GM21528 (cell line): ENCODE results near the gene HDAC11.

Experiments
- ATAC-seq: cut with Tn5 transposase; IDR thresholded peaks from one replicate; pipeline ENCODE4 v1.9.1; 2021; ENCODE audit warnings: mild to moderate bottlenecking, moderate library complexity; ENCODE audit not compliant: unreplicated experiment, low FRiP score

HDAC11 gene

DNA sequence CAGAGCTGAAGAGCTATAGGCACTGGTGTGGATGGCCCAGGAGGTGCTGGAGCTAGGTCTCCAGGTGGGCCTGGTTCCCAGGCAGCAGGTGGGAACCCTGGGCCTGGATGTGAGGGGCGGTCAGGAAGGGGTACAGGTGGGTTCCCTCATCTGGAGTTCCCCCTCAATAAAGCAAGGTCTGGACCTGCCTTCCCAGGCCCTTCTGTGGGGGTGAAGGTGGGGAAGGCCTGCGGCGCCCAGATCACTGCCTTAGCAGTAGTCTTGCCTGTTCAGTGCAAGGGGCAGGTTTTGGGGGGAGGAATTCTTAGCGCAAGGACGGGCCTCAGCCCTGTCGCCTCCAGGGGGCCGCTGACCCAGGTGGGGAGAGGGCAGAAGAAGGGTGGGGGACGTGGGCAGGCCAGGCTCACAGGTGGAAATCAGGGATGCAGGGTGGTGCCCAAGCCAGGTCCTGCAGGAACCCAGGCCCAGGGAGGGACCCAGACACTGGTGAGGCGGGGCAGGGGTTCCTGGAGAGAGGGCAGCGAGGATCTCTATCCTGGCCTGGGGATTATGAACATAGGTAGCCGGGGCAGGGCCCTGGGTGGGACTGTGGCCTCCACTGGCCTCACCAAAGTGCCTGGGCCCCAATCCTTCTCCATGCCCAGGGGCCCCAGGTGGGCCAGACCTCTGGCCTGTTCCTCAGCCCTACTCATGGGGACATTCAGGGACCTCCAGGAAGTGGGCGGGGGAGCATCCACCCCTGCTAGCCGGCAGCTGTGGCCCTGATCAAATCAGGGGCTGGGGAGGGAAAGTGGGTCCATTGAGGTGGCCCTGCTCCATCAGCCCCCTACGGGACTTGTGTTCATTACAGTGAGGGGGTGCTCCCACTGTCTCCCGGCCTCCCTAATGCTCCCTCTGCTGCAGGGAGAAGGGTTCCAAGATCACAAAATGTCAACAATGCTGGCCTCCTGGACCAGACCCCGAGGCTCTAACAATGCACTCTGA lies 25.3 kb downstream of the HDAC11 start:
- ATAC-seq = no peak

DNA sequence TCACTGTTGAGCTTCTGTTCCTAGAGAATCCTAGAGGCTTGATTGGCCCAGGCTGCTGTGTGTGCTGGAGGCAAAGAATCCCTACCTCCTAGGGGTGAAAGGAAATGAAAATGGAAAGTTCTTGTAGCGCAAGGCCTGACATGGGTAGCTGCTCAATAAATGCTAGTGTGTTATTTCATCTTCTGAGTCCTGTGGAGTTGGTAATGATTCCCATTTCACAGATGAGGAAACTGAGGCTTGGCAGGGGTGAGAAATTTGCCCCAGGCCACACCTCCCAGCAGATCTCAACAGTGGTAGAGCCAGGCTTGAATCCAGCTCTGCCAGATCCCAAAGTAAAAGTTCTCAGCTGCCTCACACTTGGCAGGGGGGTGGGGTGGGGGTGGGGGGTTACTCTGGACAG lies 26.1 kb downstream of the HDAC11 start:
- no peak for ATAC-seq

DNA sequence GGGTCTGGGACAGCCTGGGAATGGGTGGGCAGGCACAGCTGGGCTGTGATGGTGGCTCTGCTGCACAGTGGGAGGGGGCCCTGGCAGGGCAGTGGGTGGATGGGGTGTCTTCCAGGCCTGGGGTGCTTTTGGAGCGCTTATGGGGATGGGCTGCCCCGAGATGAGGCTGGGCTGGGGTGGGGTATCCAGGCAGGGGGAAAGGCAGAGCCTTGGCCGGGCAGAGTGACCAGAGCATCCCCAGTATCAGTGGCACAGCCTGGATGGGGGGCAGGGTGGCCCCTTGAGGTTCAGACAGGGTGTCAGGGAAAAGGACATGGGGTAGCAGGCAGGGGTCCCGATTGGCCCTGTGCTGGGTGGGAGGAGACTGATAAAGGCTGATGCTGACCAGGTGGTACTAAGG lies 26.6 kb downstream of the HDAC11 start:
- no peak for ATAC-seq

DNA sequence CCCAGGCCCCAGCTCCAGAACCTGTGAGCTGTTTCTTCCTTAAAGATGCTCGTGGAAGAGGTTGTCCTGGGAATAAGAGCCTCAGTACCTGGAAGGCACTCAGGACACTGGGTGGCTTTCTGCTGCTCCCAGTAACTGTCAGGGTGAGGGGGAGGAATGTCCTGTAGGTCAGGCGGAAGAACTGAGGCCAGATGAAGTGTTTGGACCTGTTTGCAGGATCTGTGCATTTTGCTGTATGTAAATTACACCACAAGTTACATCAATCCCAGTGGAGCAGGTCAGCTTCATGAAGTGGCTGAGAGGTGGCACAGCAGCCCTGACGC lies 27.1 kb downstream of the HDAC11 start:
- ATAC-seq = no peak

DNA sequence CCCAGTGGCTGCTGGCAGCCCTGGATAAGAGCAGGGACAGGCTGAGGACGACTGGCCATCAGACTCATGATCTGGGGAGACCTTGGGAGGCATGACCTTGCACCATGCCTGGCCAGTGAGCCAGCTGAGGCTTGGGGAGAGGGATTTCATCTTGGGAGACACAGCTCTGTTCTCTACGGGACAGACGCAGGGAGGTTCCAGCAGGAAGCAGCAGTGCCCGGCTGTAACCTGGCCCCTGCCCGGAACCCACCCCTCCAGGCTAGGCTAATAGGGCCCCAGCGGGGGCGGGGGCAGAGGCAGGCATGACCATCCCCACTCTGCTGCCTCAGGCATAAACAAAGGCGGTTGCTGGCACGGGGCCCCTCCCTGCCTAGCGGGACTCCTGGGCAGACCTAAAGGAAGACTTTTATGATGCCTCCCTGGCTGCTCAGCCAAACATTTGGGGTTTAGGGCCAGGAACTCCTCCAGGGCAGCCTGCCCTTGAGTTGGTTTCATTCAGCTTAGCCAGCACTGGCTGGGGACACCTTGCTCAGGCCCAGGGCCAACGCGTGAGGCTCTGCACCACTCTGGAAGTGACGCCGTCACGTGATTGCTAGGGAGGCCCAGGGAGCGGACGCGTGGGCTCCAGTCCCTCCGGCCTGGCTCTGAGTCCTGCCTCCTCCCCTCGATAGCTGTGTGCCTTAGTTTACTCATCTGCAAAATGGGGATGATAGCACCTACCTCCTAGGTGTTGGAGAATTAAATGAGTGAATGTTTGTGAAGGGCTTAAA lies 27.6 kb downstream of the HDAC11 start:
- ATAC-seq = no peak

DNA sequence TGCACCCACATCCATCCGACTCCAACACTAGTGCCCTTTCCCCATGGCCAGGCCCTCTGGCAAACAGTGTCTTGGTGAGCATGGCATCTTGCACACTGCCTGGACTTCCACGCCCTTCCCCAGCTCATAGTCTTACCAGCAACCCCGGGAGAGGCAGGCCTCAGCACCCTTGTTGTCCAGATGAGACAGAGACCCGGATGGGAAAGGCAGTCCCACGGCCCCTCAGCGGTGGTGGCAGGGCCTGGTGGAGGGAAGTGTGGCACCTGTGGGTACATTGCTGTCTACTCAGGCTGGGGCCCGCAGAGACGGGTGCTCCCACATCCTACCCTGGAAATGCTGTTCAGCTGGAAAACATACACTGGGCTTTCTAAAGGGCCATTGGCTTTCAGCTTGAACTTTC lies 28.4 kb downstream of the HDAC11 start:
- no peak for ATAC-seq

DNA sequence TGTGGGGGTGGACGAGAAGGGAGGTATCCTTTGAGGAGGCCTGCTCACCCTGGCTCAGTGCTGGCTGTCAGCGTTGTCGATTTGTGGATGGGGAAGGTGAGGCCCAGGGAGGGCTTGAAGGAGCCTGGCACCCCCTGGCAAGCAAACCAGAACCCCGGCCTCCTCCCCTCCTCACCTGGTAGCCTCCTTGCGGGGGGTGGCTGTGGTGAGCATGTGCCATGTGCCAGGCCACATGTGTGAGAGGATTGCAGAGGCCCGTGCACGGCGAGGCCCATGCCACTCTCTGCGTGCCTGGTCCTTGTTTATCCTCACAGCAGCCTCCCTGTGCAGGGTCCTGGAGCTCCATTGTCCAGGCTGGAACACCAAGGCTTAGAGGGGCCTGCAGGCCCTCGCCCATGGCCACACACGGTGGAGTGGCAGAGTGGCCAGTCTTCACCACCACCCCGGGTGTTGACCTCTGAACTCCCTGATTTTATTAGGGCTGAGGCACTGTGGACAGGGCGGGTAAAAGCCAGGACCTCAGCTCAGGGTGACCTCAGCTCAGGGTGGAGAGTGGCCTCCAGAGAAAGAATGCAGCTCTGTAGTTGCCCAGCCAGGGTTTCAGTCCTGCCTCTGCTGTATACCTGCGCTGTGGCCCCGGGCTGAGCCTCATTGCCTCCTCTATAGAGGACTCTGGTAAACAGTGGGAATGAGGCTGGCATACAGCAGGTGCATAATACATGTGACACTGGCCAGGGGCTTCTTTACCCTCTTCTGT lies 29.1 kb downstream of the HDAC11 start:
- no peak for ATAC-seq

DNA sequence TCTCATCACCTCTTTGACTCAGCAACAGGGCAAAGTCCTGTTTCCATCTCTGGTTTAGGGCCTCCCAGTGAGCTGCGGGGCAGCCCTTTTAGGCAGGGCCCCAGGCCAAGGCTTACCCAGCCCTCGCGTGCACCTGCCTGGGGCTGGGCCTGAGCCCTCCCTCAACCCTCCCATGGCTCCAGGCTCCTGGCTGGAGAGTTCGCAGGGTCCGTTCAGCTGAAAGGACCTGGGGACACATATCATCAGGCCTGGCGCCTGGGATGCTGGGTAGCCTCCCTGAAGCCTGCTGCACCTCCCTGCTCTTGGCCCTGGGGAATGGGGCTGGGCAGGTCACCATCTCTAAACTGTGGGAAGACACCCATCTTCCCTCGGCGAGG lies 29.7 kb downstream of the HDAC11 start:
- no peak for ATAC-seq

DNA sequence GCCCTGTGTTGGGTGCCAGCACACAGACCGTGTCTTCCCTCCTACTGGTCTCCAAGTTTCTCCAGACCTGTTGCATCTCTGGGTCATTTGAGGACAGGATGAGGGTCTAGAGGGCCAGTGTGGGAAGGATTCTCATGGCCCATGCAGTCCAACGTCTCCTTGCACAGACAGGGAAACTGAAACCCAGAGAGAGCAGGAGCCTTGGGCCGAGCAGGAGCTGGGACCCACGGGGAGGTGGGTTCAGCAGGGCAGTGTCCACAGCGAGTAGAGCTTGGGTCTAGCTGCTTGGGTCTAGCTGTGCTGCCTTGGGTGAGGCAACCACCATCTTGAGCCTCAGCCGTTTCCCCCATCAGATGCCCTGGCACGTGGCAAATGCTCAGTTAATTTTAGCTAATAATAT lies 32.3 kb downstream of the HDAC11 start:
- ATAC-seq = no peak

DNA sequence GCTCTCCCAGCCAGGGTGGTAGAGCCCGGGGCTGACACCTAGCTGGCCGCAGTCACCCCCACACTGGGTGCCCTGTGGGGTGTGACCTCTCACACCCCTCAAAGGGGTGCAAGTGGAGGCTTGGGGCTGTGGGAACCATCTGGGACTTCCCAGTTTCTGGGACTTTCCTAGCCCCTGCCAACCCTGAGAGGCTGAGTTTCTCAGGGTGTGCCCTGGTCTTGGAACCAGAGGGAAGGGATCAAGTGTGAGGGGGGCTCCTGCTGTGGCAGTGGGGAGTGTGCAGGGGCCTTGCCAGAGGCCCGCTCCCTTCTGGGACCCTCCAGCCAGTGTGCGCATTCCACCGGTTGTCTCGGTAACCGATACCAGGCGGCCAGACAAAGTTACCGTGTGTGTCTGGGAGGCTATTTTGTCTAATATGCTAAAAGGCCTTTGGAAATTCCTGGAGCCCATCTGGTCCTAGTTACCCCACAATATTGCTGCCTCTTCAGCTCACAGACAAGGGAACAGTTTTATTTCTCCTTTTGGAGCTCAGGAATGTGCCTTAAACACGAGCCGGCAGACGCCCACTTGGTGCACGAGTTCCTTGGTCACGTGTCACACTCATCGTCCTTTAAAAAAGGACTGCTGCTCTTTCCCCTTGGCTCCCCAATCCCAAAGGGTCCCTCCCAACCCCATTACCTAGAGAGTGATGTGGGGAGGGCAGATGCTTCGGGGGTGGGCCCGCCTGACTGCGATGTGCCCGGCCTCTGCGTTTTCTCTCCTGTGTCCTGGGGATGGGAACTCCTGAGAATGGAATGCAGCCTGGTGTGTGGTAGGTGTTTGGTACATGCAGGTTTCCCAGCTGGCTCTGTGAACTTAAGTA lies 33.2 kb downstream of the HDAC11 start:
- ATAC-seq = no peak

DNA sequence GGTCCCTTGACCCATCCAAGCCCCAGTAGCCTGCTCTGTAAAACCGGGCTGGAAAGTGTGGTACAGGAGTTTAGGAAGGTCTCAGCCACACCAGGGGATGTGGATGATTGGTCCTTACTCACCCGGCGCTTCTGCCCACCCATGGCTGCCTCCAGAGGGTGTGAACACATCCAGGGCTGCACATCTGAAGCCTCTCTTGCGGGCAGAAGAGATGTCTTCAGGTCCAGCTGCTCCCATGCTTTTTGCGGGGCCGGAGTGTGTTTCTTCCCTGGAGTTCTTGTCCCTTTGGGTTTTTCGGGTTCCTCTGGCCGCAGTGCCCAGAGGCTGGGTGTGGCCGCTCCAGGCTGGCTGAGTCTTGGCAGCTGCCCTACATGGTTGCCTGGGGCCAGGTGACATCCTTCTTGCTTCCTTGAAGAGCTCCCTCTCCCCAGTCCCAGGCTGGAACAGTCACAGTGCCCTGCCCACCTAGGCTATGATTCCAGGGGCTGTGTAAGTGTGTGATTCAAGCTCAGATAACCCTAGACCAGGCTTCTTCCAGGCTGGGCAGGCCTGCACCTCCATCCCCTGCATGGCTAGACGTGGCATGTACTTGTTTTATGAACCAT lies 33.9 kb downstream of the HDAC11 start:
- ATAC-seq = no peak

DNA sequence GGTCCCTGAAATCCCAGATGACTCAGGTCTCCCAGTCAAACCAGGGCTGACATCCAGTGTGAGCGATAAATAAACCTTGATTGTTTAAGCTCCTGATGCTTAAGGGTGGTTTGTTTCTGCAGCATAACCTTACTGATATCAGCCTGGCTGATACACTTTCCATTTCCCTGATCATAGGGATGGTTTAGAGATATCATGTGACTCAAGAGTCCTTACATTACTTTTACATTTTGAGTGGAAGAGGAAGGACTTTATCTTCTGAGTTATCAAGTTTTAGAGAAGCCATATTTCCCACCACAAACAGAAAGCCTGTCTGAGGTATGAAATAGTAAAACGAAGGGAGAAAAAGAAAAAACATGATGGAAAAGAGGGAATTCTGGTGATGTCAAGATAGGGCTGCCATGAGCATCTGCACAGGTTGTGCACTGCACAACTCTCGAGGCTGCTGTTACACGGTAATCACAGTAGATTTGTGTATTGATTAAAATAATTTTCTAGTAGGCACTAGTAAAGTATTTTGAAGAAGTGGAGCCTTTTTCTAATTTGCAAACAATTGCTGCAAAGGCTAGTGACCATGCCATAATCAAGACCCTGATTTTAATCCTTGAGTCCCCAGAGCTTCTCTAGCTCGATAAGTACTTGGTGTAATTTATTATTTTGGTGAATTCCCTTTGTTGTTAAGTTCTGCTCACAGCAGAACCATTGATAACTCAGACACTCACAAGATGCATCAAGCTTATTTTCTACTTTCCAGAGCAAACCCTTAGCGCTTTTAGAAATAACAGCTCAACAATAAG lies 34.7 kb downstream of the HDAC11 start:
- no peak for ATAC-seq

DNA sequence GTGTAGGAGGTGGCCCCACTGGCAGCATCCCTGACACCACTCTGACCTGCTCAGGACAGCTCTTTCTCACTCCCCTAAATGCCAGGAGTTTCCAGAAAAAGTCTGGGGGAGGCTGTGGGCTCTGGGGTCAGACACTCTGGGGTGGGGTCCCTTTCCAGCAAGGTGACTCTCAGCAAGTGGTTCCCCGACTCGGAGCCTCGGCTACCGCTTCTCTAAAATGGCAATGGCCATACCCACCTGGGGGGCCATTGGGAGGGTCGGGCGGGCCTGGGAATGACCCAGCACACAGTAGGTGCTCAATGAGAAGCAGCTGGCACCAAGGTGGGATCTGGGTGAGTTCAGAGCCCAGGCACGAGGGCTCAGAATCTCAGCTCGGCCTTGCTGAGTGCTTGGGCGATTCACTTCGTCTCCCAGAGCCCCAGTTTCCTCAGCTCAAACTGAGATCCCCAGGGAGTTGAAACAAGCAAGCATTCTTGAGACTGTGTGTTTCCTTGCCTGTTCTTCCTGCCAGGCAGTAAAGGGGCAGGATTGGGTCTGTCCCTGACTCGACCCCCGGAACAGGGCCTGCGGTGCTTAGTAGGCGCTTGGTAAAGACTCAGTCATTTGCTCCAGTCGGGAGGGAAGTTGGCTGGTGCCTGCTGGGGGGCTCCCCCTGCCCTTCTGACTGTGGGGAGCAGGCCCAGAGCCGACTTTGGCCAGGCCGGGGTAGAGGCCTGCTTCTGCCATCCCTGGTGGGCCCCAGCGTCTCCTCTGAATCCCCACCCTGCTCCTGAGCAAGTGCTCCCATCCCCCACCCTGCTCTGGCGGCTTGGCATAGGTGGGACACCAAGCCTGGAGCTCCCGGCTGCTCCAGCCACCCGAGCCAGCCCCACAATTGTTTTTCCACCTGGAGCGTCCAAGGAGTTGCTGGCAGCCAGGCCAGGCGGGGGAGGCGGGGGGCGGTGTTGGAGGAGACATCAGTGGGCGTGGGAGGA lies 36.0 kb downstream of the HDAC11 start:
- no peak for ATAC-seq

DNA sequence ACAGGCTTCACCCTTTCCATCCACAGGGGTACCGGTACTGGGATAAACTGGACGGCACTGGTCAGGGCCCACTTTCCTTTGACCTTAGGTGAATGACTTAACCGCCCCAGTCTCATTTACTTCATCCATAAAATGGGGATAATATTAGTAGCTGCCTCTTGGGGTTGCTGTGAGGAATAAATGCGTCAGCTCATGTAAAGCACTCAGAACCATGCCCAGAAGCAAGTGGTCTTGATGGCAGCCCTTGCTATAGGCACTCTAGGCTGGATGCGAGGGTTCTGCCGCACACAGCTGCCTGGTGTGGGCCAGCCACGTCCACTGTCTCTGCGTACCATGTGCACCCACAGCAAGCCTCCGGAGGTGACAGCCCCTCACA lies 36.6 kb downstream of the HDAC11 start:
- ATAC-seq = no peak

DNA sequence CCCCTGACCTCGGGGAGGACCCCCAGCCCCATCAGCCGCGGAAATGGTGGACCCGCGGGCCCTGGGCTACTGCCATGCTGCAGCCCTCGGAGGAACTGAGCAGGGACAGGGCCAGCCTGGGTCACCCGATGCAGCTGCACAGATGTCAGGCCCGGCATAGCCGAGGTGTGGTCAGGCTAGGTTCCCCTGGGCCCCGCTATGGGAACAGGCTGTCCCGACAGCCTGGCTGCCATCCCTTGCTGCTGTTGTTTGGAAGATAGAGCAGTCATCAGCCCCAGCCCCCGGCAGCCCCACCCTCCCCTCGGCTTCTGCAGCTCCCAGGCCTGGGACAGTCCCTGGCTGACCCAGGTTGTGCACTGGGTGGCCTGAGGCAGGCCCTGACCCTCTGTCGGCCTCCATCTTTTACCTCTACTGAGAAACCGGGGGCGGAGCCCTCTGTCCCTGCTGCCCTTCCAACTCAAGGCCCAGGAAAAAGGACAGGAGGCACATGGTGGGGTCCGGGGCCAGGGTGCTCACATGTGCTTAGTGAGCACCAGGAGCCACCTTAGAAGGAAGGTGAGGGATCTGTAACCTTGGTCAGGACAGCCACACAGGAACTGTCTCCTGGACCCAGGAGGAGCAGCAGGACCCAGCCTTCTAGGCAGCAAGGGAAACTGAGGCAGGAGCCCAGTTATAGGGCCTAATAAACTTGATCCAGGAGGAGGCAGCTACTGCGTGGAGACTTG lies 37.3 kb downstream of the HDAC11 start:
- no peak for ATAC-seq

DNA sequence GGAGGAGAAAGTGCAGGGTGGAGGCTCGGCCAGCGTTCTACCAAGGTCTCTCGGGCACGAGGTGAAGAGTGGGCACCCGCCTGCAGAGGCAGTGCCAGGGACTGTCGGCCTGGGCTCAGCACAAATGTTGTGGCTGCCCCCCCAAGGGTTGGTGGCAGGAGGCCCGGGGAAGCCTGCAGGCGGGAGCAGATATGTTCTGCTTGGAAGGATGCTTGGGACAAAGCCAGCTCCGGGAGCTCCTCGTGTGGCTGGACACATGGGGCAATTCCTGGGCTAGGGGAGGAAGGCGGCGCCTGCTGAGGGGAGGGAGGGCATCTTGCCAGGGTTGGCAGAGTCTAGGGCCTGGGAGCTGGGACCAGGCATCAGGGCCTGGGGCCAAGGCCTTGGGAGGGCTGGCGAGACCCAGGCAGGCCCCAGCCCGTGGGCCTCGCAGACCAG lies 38.4 kb downstream of the HDAC11 start:
- ATAC-seq = no peak
